ENCODE data around the gene PRR14L. TPM values are rescaled to one million over a fixed set of nuclear protein-coding genes. Genes with fewer than 3 reads are reported as not detected.
"Not testable (repeated sequence)": the region's sequence is repeated elsewhere in the genome, so short reads cannot be mapped to it uniquely, and the experiment has no call there.

PRR14L gene
- total RNA-seq, 1 donor from 2014 or later = 61.7 TPM

DNA sequence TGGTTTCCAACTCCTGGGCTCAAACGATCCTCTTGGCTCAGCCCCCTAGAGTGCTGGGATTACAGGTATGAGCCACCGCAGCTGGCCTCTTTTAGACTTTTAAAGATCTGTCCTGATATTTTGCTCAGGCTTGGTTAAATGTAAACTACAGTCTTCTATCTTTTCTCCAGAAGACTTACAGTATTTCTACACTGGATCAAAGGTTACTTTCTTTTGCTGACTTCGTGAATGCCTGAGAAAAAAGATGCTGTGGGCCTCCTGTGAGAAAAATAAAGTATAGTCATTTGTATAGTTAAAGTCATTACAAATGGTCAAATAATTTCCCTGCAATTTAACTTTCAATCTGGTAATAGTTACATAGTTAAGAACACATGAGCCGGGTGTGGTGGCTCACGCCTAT is 23.5 kb upstream of the PRR14L start:
- no peaks in the 10 kb centered on the region for H3K4me1 Mint-ChIP-seq
- no peaks in the 10 kb centered on the region for H3K9me3 Mint-ChIP-seq
- H3K27ac Mint-ChIP-seq = no peak overlapping the region
- H3K27me3 Mint-ChIP-seq (ENCODE audit: low read depth) = no peaks in the 10 kb centered on the region
- H3K4me3 Mint-ChIP-seq = no peak overlapping the region
- peaks cover 25% of the 10 kb centered on the region for H3K36me3 Mint-ChIP-seq
- TF ChIP-seq, protein P1, sequence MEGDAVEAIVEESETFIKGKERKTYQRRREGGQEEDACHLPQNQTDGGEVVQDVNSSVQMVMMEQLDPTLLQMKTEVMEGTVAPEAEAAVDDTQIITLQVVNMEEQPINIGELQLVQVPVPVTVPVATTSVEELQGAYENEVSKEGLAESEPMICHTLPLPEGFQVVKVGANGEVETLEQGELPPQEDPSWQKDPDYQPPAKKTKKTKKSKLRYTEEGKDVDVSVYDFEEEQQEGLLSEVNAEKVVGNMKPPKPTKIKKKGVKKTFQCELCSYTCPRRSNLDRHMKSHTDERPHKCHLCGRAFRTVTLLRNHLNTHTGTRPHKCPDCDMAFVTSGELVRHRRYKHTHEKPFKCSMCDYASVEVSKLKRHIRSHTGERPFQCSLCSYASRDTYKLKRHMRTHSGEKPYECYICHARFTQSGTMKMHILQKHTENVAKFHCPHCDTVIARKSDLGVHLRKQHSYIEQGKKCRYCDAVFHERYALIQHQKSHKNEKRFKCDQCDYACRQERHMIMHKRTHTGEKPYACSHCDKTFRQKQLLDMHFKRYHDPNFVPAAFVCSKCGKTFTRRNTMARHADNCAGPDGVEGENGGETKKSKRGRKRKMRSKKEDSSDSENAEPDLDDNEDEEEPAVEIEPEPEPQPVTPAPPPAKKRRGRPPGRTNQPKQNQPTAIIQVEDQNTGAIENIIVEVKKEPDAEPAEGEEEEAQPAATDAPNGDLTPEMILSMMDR (IDR thresholded peaks at IDR 0.05; ENCODE audit: unreplicated experiment) = no peak
- DNase-seq (ENCODE audit: low spot score in 2 of 2, unreplicated experiment in 2 of 2) = no peak

DNA sequence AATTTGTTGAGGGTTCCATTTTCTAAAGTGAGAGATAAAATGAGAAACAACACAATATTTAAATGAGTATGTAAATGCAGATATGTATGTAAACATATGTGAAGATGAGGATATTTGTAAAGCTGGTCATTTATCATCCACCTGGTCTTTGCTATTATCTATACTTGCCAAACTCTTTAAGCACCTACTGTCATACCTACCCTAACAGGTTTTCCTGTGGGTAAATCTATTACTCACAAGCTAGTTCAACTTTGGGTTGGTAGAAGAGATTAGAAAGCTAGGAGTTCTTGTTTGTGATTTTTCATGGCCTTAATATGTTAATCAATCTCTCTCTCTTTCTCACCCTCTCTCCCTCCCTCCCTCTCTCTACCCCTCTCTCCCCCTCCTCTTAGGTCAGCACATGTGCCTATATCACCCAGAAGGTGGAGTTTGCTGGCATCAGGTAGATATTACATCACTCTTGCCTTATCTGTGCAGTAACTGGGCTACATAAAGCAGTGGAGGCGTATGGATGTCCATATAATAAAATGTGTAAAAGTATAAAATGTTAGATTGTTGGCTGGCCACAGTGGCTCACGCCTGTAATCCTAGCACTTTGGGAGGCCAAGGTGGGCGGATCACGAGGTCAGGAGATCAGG is 18.6 kb upstream of the PRR14L start:
- Mint-ChIP-seq H3K36me3 (peaks cover 29% of the 10 kb centered on the region), H3K9me3 (no peaks in the 10 kb centered on the region), H3K27ac (no peak overlapping the region), H3K4me3 (no peak overlapping the region), H3K4me1 (no peaks in the 10 kb centered on the region), H3K27me3 (ENCODE audit: low read depth) (no peaks in the 10 kb centered on the region)
- TF ChIP-seq, protein P1 (IDR thresholded peaks at IDR 0.05; ENCODE audit: unreplicated experiment) = no peak
- no peak for DNase-seq (ENCODE audit: low spot score in 2 of 2, unreplicated experiment in 2 of 2)

DNA sequence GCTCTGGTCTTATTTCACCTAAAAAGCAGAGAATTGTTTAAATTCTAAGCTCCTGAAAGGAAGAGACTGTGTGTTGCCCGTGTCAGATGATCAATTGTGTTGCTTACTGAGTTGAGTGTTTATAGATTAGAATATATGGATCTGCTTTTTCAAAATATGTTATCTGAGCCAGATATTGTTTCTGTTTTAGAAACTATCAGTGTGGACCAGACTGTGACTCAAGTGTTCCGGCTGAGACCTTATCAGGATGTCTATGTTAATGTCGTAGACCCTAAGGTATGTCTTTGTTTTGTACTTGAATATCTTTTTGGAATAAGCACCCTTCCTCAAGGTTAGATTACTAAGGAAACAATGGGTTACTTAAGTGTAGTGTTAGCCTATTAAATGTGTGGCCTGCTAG is 14.9 kb upstream of the PRR14L start:
- TF ChIP-seq, protein P1 (IDR thresholded peaks at IDR 0.05; ENCODE audit: unreplicated experiment) = no peak
- Mint-ChIP-seq H3K36me3 (peaks cover 33% of the 10 kb centered on the region), H3K9me3 (no peaks in the 10 kb centered on the region), H3K4me1 (no peaks in the 10 kb centered on the region), H3K4me3 (no peak overlapping the region), H3K27ac (no peak overlapping the region), H3K27me3 (ENCODE audit: low read depth) (no peaks in the 10 kb centered on the region)
- DNase-seq (ENCODE audit: low spot score in 2 of 2, unreplicated experiment in 2 of 2) = no peak

DNA sequence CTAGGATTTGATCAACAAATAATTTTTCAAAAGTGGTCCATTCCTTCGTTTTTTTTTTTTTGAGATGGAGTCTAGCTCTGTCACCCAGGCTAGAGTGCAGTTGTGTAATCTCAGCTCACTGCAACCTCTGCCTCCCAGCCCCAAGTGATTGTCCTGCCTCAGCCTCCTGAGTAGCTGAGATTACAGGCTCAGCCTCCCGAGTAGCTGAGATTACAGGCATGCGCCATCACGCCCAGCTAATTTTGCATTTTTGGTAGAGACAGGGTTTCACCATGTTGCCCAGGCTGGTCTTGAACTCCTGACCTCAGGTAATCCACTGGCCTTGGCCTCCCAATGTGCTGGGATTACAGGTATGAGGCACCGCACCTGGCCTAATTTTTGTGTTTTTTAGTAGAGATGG is 8.9 kb upstream of the PRR14L start:
- DNase-seq (ENCODE audit: low spot score in 2 of 2, unreplicated experiment in 2 of 2); H3K9me3 Mint-ChIP-seq; H3K27me3 Mint-ChIP-seq (ENCODE audit: low read depth); H3K27ac Mint-ChIP-seq; H3K4me3 Mint-ChIP-seq: not testable (repeated sequence)
- Mint-ChIP-seq H3K4me1 (peaks cover 14% of the 10 kb centered on the region), H3K36me3 (peaks cover 11% of the 10 kb centered on the region)

DNA sequence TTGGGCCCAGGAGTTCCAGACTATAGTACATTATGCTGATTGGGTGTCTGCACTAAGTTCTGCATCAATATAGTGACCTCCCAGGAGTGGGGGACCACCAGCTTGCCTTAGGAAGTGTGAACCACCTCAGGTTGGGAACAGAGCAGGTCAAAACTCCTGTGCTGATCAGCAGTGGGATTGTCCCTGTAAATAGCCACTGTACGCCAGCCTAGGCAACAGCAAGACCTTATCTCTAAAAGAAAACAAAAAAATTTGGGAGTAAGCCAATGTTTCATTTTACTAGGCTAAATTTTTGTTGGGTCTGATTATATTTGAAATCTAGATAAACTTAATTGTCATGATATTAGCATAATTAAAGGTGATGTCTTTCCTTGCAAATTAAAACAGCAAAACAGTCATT is 7.3 kb upstream of the PRR14L start:
- TF ChIP-seq, protein P1 (IDR thresholded peaks at IDR 0.05; ENCODE audit: unreplicated experiment) = no peak
- Mint-ChIP-seq H3K27ac (no peak overlapping the region), H3K4me1 (peaks cover 25% of the 10 kb centered on the region), H3K27me3 (ENCODE audit: low read depth) (no peaks in the 10 kb centered on the region), H3K4me3 (no peak overlapping the region), H3K9me3 (no peaks in the 10 kb centered on the region), H3K36me3 (peaks cover 11% of the 10 kb centered on the region)
- no peak for DNase-seq (ENCODE audit: low spot score in 2 of 2, unreplicated experiment in 2 of 2)

DNA sequence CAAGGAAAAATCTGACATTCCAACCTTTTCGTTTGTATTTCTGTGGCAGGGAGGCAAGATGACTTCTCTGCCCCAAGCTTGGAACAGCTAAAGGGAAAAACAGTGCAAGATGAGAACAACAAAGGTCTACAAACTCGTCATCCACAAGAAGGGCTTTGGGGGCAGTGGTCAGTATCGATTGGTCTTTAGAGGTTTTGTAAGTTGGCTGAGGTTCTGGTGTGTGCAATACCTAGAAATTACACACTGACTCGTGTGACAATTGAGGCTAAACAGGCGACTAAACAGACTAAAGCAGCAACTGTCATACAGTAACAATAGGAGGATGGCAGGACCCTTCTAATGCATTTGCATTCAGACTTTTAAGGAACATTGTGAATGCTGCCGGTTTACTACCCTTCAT is 4.9 kb upstream of the PRR14L start:
- Mint-ChIP-seq H3K27ac (peak overlapping the region; percentile 100), H3K4me1 (peaks cover 33% of the 10 kb centered on the region), H3K9me3 (no peaks in the 10 kb centered on the region), H3K4me3 (peak overlapping the region; percentile 73), H3K27me3 (ENCODE audit: low read depth) (no peaks in the 10 kb centered on the region), H3K36me3 (peaks cover 1% of the 10 kb centered on the region)
- DNase-seq (ENCODE audit: low spot score in 2 of 2, unreplicated experiment in 2 of 2) = no peak
- TF ChIP-seq, protein P1 (IDR thresholded peaks at IDR 0.05; ENCODE audit: unreplicated experiment) = no peak
